B cell (primary cell): ENCODE measurements around the gene HECTD3. TPM values are rescaled to one million over a fixed set of nuclear protein-coding genes. Genes with fewer than 3 reads are reported as not detected.

Experiments used
- ATAC-seq: fragments of 200-7000 bp; cut with Tn5 transposase; one replicate; pipeline ENCODE4 v1.10.0; 2021; ENCODE audit warnings: low read depth, mild to moderate bottlenecking, moderate number of reproducible peaks, moderate library complexity
- CTCF ChIA-PET: fragments of 350-600 bp; sonication (Branson Sonifier 250); formaldehyde crosslinking; loops from one replicate; lab custom pipeline; 2021; ENCODE audit warnings: antibody characterized with exemption, inconsistent platforms; lab: Charles Lee
- POLR2A ChIA-PET: fragments of 350-600 bp; sonication (Branson Sonifier 250); formaldehyde crosslinking; loops from one replicate; lab custom pipeline; 2021; ENCODE audit warnings: antibody characterized with exemption; lab: Charles Lee
- DNase-seq: peaks from one replicate; pipeline ENCODE4 v3.0.0; 2013
- H2AFZ ChIP-seq: 2 replicates; pipeline ENCODE4 v1.6.1; 2012; ENCODE audit warnings: mild to moderate bottlenecking, low read depth, low read length; ENCODE audit not compliant: insufficient read depth, poor library complexity, severe bottlenecking
- H3K27ac ChIP-seq, 2 donors: 1 replicate in 1 of 2; 2 replicates in 1 of 2; pipeline ENCODE4 v1.5.1; 2012 to 2013; ENCODE audit warnings: low read length in 2 of 2, mild to moderate bottlenecking in 2 of 2, moderate library complexity in 1 of 2
- H3K27me3 ChIP-seq, 4 experiments: fragments of 200-600 bp in 1 of 4; sonication (generic) in 1 of 4; replicated peaks in 1 of 4; 1 replicate in 2 of 4; 2 replicates in 2 of 4; pipeline versions ENCODE4 v1.6.1 to v1.7.0; 2013 to 2016; ENCODE audit warnings: low read length in 3 of 4, mild to moderate bottlenecking in 2 of 4, mixed read lengths in 1 of 4, moderate library complexity in 1 of 4; ENCODE audit not compliant: insufficient read depth in 4 of 4, control insufficient read depth in 3 of 4; ENCODE audit errors: control extremely low read depth in 1 of 4
- H3K36me3 ChIP-seq, 2 experiments: replicated peaks in 1 of 2; 1 replicate in 1 of 2; 2 replicates in 1 of 2; pipeline versions ENCODE4 v1.6.1 to v1.7.1; 2013; ENCODE audit warnings: low read length in 1 of 2; ENCODE audit not compliant: insufficient read depth in 2 of 2, control insufficient read depth in 1 of 2; ENCODE audit errors: control extremely low read depth in 1 of 2, extremely low read depth in 1 of 2
- H3K4me1 ChIP-seq, 2 donors: fragments of 200-600 bp in 1 of 2; sonication (generic) in 1 of 2; 1 replicate in 1 of 2; 2 replicates in 1 of 2; pipeline versions ENCODE4 v1.5.1 to v1.6.1; 2013 to 2017; ENCODE audit warnings: low read length in 2 of 2; ENCODE audit not compliant: control insufficient read depth in 2 of 2, insufficient read depth in 2 of 2
- H3K4me2 ChIP-seq: replicated peaks from 2 replicates; pipeline ENCODE3; 2012; ENCODE audit warnings: mild to moderate bottlenecking, low read depth, low read length; ENCODE audit not compliant: poor library complexity, severe bottlenecking
- H3K4me3 ChIP-seq, 5 experiments: fragments of 200-600 bp in 1 of 5; sonication (generic) in 1 of 5; 1 replicate in 3 of 5; 2 replicates in 2 of 5; pipeline versions ENCODE4 v1.5.1 to v1.7.0; 2011 to 2016; ENCODE audit warnings: low read length in 4 of 5, mild to moderate bottlenecking in 4 of 5, low read depth in 2 of 5, control low read depth in 1 of 5, moderate library complexity in 1 of 5; ENCODE audit not compliant: insufficient read depth in 1 of 5; ENCODE audit errors: control extremely low read depth in 1 of 5, extremely low read depth in 1 of 5
- H3K79me2 ChIP-seq: fragments of 200-600 bp; sonication (generic); one replicate; pipeline ENCODE4 v1.6.0; 2016; ENCODE audit warnings: low read length; ENCODE audit not compliant: control insufficient read depth, insufficient read depth
- H3K9ac ChIP-seq: fragments of 200-600 bp; sonication (generic); 2 replicates; pipeline ENCODE4 v1.6.1; 2017; ENCODE audit warnings: mild to moderate bottlenecking, low read length, moderate library complexity
- H3K9me3 ChIP-seq, 3 donors: one replicate each; pipeline versions ENCODE4 v1.6.1 to v1.7.1; 2013; ENCODE audit warnings: low read length in 2 of 3; ENCODE audit not compliant: control insufficient read depth in 2 of 3, insufficient read depth in 1 of 3; ENCODE audit errors: control extremely low read depth in 1 of 3
- H4K20me1 ChIP-seq: 2 replicates; pipeline ENCODE4 v1.6.0; 2012; ENCODE audit warnings: mild to moderate bottlenecking, low read length; ENCODE audit not compliant: insufficient read depth, control insufficient read depth, poor library complexity, severe bottlenecking
- H3K27ac Mint-ChIP-seq: one replicate; pipeline ENCODE4 v1.8.0; 2021; ENCODE audit warnings: mixed read lengths
- H3K27me3 Mint-ChIP-seq: one replicate; pipeline ENCODE4 v1.8.0; 2021; ENCODE audit warnings: mixed read lengths
- H3K4me1 Mint-ChIP-seq: one replicate; pipeline ENCODE4 v1.8.0; 2021; ENCODE audit warnings: mixed read lengths
- H3K4me3 Mint-ChIP-seq: one replicate; pipeline ENCODE4 v1.8.0; 2021; ENCODE audit warnings: mixed read lengths
- H3K9me3 Mint-ChIP-seq: one replicate; pipeline ENCODE4 v1.8.0; 2022; ENCODE audit warnings: mixed read lengths; ENCODE audit not compliant: insufficient read depth
- EZH2 ChIP-seq: IDR thresholded peaks from 2 replicates; pipeline ENCODE4 v1.6.1; 2012; ENCODE audit warnings: borderline replicate concordance, low read depth, mild to moderate bottlenecking, moderate library complexity, low read length; ENCODE audit not compliant: insufficient read depth, poor library complexity, severe bottlenecking
- WGBS: methylation state at CpG from one replicate; pipeline ENCODE4 v1.1.5; 2013; ENCODE audit warnings: missing lambda C conversion rate; ENCODE audit not compliant: insufficient coverage; 5-methylcytosine and 5-hydroxymethylcytosine counted together
- intact Hi-C: fragments of 100-400 bp; cut with micrococcal nuclease; formaldehyde crosslinking; loops from one replicate; pipeline ENCODE4 v1.10.0; 2022
- polyA minus RNA-seq: library from RNA; depleted of rRNA, polyadenylated mRNA; stranded (reverse); fragments of >200 nt; gene quantifications from 2 replicates; pipeline ENCODE4 v1.2.3, GENCODE V29; 2012
- polyA plus RNA-seq: library from polyadenylated mRNA; depleted of rRNA; stranded (reverse); fragments of >200 nt; gene quantifications from 2 replicates; pipeline ENCODE4 v1.2.3, GENCODE V29; 2012
- total RNA-seq, 2 donors: library from RNA; stranded (reverse); fragments of 120-200 nt in 1 of 2; gene quantifications; 1 replicate in 1 of 2; 2 replicates in 1 of 2; pipeline versions ENCODE4 v1.2.3 to v1.2.4, GENCODE V29; 2013 to 2022
- TF ChIP-seq, protein P1 (sequence below): fragments of 200-600 bp; IDR thresholded peaks from one replicate; pipeline ENCODE4 v1.8.0; 2022; ENCODE audit warnings: antibody characterized with exemption, mild to moderate bottlenecking

HECTD3 gene
- total RNA-seq: 57.3 and 66.8 TPM in 2 replicates
- total RNA-seq (2013): 13.3 TPM
- polyA plus RNA-seq: 44.5 and 46.3 TPM in 2 replicates
- polyA minus RNA-seq: 17.2 and 27.4 TPM in 2 replicates

DNA sequence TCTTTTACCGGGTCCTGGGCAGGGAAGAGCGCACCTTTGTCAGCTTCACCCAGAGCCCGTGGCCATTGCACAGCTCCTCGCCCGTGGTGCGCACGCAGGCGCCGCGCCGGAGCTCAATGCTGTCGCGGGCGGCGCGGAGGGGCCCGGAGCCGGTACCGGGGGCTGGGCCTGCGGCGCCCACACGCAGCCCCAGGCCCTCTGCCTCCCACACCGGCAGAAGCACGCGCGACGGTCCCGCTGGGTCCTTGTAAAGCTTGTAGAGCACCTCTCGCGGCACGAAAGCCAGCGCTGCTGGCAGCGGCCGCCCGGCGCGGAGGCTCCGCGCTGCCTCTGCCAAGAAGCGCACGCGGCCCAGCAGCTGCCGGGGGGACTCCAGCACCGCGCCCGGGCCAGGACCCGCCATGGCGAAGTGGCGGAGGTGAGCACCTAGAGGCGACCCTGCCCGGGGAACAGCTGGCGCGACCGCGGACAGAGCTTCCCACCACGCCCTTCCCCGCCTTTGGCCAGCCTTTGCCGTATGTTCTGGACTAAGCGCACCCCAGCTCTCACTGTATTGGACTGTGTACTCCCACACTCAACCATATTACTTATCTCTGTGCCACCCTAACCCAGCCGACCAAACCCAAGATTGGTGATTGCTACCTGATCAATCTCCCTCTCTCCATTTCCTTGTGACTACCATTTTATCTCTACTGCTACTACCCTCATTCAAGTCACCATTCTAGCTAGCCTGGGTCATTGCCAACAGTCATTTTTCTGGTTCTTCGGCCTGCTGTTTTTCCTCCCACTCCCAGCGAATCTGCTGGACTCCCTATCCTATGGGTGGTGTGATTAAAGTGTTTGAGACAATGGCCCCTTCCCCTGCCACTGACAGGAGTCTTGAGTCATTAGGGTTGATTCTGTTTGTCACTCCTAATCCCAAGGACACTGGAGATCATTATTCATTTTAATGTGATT, at the start of gene HECTD3:
TSS of gene HECTD3 (minus strand) at position 470 of the 957 bp plus-strand sequence. CDS start at position 403, 67 bp downstream.
- ChIA-PET POLR2A (interaction anchor here (0.6 to 4.9 kb wide), 21 partner anchors 25 to 680 kb away, joined by 3 to 59 read pairs (median 5); partner anchors contain the start of genes AKR1A1, BEST4, EIF2B3 and MUTYH), CTCF (interaction anchor here (0.6 to 11.9 kb wide), 28 partner anchors 8 to 1355 kb away, joined by 3 to 388 read pairs (median 5); partner anchors contain the start of genes CCDC163, EIF2B3, MMACHC and MUTYH)
- ATAC-seq (peak; percentile 74), DNase-seq (peak; percentile 82)
- peak within 1 kb of the TSS; percentile 91 for H3K4me3 Mint-ChIP-seq
- no peak for TF ChIP-seq EZH2
- TF ChIP-seq, protein P1, sequence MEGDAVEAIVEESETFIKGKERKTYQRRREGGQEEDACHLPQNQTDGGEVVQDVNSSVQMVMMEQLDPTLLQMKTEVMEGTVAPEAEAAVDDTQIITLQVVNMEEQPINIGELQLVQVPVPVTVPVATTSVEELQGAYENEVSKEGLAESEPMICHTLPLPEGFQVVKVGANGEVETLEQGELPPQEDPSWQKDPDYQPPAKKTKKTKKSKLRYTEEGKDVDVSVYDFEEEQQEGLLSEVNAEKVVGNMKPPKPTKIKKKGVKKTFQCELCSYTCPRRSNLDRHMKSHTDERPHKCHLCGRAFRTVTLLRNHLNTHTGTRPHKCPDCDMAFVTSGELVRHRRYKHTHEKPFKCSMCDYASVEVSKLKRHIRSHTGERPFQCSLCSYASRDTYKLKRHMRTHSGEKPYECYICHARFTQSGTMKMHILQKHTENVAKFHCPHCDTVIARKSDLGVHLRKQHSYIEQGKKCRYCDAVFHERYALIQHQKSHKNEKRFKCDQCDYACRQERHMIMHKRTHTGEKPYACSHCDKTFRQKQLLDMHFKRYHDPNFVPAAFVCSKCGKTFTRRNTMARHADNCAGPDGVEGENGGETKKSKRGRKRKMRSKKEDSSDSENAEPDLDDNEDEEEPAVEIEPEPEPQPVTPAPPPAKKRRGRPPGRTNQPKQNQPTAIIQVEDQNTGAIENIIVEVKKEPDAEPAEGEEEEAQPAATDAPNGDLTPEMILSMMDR: no peak
- Histone ChIP-seq H4K20me1 (peaks cover 14% of the 10 kb centered on the region), H3K27ac (peak within 1 kb of the TSS; percentile 66 to 79), H3K9ac (peak within 1 kb of the TSS; percentile 85), H3K27me3 (no peaks in the 10 kb centered on the region), H2AFZ (peak within 1 kb of the TSS; percentile 86), H3K4me1 (peaks cover 31 to 42% of the 10 kb centered on the region in 2 donors), H3K9me3 (no peaks in the 10 kb centered on the region), H3K79me2 (peaks cover 41% of the 10 kb centered on the region), H3K4me3 (peak within 1 kb of the TSS; percentile 59 to 89 (median 78)), H3K36me3 (peaks cover 2 to 51% of the 10 kb centered on the region in 2 experiments), H3K4me2 (peak within 1 kb of the TSS; percentile 99)
- H3K27ac Mint-ChIP-seq: peak within 1 kb of the TSS; percentile 89
- intact Hi-C loops: loop anchor here (5.0 kb wide), 5 partner anchors 41 to 379 kb away; partner anchors contain the start of genes RPS8 and ZSWIM5
- no peaks in the 10 kb centered on the region for H3K9me3 Mint-ChIP-seq
- H3K27me3 Mint-ChIP-seq: no peaks in the 10 kb centered on the region
- peaks cover 43% of the 10 kb centered on the region for H3K4me1 Mint-ChIP-seq
- under 1% methylated on average over 60 of the region's 62 CpGs for WGBS
